NT2/D1 (cell line): Measurements from ENCODE around the gene SPRTN.

Experiments used
- SUZ12 ChIP-seq: IDR thresholded peaks from 2 replicates; pipeline ENCODE4 v1.6.1; 2011; ENCODE audit not compliant: insufficient read length, insufficient read depth; ENCODE audit errors: extremely low read depth
- YY1 ChIP-seq: IDR thresholded peaks from 2 replicates; pipeline ENCODE4 v1.6.1; 2011; ENCODE audit not compliant: insufficient read length, insufficient read depth
- ZNF274 ChIP-seq: IDR thresholded peaks from 2 replicates; pipeline ENCODE4 v1.6.1; 2011; ENCODE audit warnings: mild to moderate bottlenecking, low read depth, low read length

- TF ChIP-seq YY1 (no peak), SUZ12 (no peak), ZNF274 (no peak)
Observed at GRCh38 chr1:231337043-231337471, 1.0 kb upstream of the SPRTN start.
